ENCODE measurements around the gene XRCC3.

DNA sequence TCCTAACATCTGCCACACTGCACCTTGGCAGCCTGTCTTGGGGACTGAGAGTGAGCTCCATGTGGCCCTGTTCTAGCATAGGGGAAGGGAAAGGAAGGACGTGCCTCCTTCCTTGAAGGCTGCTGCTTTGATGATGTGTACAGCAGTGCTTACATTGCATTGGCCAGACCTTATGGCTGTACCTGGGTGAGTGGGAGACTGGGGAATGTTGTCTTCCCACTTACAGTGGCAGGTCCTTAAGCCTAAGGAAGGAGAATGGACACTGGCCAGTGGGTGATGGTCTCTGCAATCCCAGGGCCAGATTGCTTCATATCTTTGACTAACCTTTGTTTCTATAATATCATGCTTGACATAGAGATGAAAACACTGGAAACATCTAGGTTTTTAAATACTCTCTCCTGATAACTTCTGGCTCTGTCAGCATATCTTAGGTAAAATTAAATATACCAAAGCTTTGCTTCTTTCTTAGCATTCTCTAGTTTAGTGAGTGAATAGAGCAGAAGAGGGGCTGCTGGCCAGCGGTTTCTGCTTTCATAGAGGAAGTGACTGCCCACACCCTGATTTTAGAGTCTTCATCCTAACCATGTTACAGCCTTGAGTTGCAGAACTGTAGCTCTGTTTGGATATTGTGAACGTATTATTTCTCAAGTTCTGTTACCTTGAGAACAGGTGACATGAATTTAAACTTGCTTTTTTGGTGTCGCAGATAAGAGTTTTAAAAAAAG lies 59.1 kb downstream of the XRCC3 start:
- TF ChIP-seq, protein P1, sequence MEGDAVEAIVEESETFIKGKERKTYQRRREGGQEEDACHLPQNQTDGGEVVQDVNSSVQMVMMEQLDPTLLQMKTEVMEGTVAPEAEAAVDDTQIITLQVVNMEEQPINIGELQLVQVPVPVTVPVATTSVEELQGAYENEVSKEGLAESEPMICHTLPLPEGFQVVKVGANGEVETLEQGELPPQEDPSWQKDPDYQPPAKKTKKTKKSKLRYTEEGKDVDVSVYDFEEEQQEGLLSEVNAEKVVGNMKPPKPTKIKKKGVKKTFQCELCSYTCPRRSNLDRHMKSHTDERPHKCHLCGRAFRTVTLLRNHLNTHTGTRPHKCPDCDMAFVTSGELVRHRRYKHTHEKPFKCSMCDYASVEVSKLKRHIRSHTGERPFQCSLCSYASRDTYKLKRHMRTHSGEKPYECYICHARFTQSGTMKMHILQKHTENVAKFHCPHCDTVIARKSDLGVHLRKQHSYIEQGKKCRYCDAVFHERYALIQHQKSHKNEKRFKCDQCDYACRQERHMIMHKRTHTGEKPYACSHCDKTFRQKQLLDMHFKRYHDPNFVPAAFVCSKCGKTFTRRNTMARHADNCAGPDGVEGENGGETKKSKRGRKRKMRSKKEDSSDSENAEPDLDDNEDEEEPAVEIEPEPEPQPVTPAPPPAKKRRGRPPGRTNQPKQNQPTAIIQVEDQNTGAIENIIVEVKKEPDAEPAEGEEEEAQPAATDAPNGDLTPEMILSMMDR (IDR thresholded peaks at IDR 0.05), result no peak
- TF ChIP-seq POLR2A (IDR thresholded peaks at IDR 0.05), result no peak
- no peak for TF ChIP-seq POLR2AphosphoS5 (IDR thresholded peaks at IDR 0.05)

Measured in upper lobe of left lung (tissue), 4 donors.